ENCODE data around the gene REXO4.

DNA sequence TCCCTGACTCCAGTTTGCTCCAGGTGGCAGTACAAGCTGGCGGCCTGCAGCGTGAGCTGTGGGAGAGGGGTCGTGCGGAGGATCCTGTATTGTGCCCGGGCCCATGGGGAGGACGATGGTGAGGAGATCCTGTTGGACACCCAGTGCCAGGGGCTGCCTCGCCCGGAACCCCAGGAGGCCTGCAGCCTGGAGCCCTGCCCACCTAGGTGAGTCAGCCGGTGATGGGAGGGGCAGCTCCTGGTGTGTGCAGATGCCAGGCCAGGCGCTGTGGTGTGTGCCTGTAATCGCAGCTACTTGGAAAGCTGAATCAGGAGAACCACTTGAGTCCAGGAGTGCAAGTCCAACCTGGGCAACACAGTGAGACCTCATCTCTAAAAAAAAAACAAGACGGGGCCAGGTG lies 31.9 kb upstream of the REXO4 start:
- TF ChIP-seq, protein P1, sequence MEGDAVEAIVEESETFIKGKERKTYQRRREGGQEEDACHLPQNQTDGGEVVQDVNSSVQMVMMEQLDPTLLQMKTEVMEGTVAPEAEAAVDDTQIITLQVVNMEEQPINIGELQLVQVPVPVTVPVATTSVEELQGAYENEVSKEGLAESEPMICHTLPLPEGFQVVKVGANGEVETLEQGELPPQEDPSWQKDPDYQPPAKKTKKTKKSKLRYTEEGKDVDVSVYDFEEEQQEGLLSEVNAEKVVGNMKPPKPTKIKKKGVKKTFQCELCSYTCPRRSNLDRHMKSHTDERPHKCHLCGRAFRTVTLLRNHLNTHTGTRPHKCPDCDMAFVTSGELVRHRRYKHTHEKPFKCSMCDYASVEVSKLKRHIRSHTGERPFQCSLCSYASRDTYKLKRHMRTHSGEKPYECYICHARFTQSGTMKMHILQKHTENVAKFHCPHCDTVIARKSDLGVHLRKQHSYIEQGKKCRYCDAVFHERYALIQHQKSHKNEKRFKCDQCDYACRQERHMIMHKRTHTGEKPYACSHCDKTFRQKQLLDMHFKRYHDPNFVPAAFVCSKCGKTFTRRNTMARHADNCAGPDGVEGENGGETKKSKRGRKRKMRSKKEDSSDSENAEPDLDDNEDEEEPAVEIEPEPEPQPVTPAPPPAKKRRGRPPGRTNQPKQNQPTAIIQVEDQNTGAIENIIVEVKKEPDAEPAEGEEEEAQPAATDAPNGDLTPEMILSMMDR (conservative IDR thresholded peaks at IDR 0.05; ENCODE audit: low read depth in 2 of 2): no peak
- TF ChIP-seq POLR2AphosphoS5 (IDR thresholded peaks at IDR 0.05; ENCODE audit: low read depth): no peak
- TF ChIP-seq EZH2 (IDR thresholded peaks at IDR 0.05; ENCODE audit: low read depth, unreplicated experiment): no peak
- no peak for TF ChIP-seq JUNB (IDR thresholded peaks at IDR 0.05; ENCODE audit: unreplicated experiment)
- TF ChIP-seq, protein P2, sequence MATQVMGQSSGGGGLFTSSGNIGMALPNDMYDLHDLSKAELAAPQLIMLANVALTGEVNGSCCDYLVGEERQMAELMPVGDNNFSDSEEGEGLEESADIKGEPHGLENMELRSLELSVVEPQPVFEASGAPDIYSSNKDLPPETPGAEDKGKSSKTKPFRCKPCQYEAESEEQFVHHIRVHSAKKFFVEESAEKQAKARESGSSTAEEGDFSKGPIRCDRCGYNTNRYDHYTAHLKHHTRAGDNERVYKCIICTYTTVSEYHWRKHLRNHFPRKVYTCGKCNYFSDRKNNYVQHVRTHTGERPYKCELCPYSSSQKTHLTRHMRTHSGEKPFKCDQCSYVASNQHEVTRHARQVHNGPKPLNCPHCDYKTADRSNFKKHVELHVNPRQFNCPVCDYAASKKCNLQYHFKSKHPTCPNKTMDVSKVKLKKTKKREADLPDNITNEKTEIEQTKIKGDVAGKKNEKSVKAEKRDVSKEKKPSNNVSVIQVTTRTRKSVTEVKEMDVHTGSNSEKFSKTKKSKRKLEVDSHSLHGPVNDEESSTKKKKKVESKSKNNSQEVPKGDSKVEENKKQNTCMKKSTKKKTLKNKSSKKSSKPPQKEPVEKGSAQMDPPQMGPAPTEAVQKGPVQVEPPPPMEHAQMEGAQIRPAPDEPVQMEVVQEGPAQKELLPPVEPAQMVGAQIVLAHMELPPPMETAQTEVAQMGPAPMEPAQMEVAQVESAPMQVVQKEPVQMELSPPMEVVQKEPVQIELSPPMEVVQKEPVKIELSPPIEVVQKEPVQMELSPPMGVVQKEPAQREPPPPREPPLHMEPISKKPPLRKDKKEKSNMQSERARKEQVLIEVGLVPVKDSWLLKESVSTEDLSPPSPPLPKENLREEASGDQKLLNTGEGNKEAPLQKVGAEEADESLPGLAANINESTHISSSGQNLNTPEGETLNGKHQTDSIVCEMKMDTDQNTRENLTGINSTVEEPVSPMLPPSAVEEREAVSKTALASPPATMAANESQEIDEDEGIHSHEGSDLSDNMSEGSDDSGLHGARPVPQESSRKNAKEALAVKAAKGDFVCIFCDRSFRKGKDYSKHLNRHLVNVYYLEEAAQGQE (IDR thresholded peaks at IDR 0.05; ENCODE audit: unreplicated experiment): no peak
- no peak for TF ChIP-seq CREB1 (CRISPR knock-in tag; IDR thresholded peaks at IDR 0.05; ENCODE audit: low read depth)
- TF ChIP-seq, protein P3, sequence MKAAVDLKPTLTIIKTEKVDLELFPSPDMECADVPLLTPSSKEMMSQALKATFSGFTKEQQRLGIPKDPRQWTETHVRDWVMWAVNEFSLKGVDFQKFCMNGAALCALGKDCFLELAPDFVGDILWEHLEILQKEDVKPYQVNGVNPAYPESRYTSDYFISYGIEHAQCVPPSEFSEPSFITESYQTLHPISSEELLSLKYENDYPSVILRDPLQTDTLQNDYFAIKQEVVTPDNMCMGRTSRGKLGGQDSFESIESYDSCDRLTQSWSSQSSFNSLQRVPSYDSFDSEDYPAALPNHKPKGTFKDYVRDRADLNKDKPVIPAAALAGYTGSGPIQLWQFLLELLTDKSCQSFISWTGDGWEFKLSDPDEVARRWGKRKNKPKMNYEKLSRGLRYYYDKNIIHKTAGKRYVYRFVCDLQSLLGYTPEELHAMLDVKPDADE (IDR thresholded peaks at IDR 0.05): no peak
- TF ChIP-seq ZNF331 (CRISPR knock-in tag; IDR thresholded peaks at IDR 0.05; ENCODE audit: low read depth): no peak
- TF ChIP-seq ZNF114 (CRISPR knock-in tag; IDR thresholded peaks at IDR 0.05): no peak
- no peak for TF ChIP-seq EZH2phosphoT487 (IDR thresholded peaks at IDR 0.05; ENCODE audit: unreplicated experiment)
- TF ChIP-seq STAT1 (IDR thresholded peaks at IDR 0.05; ENCODE audit: unreplicated experiment): no peak
- TF ChIP-seq NANOG (IDR thresholded peaks at IDR 0.05; ENCODE audit: borderline replicate concordance): no peak
- no peak for TF ChIP-seq ZNF462 (CRISPR knock-in tag; IDR thresholded peaks at IDR 0.05)

Measured in GM23338 (cell line).